ENCODE data around the gene ST7. TPM values are rescaled to one million over a fixed set of nuclear protein-coding genes. Genes with fewer than 3 reads are reported as not detected.

Gene ST7
- total RNA-seq, 2 donors from 2014 or later: 24.6 to 34.3 TPM

DNA sequence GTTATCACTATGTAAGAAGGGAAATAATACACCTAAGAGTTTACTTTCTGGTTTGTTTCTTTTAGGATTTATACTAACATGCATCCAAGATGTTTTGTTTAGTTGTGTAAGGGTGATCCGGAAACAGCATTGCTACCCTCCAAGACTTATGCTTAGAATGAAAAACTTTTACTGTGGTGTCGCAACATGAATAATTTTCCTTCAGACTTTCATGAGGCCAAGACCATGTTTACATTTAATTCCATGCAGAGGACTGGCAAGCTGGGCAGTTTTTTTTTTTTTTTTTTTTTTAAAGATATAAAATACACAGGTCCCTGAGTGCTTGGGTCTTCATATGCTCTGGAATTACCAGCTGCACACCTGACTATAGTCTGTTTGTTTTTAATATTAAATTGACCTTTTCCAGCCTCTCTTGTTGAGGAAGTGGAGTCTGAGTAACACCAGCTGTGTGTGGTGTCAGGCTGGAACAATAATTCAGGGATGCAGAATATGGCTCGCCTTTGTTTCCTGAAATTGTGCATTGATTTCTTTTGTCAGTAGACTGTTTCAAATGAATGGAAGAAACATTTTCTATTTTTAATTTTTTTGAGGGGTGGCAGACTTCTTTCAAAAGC lies 81.7 kb downstream of the ST7 start:
- no peaks in the 10 kb centered on the region for H3K27me3 ChIP-seq
- TF ChIP-seq CTCF (IDR thresholded peaks at IDR 0.05) (no peak), POLR2A (IDR thresholded peaks at IDR 0.05) (no peak)
- H3K4me3 ChIP-seq: no peak overlapping the region
- no peaks in the 10 kb centered on the region for H3K36me3 ChIP-seq (replicated peaks in 1 of 2; ENCODE audit: insufficient read depth in 1 of 2, low read depth in 2 of 2)
- DNase-seq (no peak), ATAC-seq (peak; percentile 15)
- H3K27ac ChIP-seq: no peak overlapping the region
- H3K9me3 ChIP-seq: peaks cover 0 to 4% (median 0%) of the 10 kb centered on the region in 3 donors
- H3K4me1 ChIP-seq: peaks cover 24% of the 10 kb centered on the region
- intact Hi-C loops (cut with DNase I): no loop called here
- 37% methylated on average over 3 of the region's 3 CpGs for WGBS, 2 donors

- DNase-seq (no peak), ATAC-seq (no peak)
- 89 to 94% methylated on average over 1 of the region's 1 CpG for WGBS, 2 donors
- Histone ChIP-seq H3K9me3 (peaks cover 0 to 2% (median 0%) of the 10 kb centered on the region in 3 donors), H3K36me3 (replicated peaks in 1 of 2; ENCODE audit: insufficient read depth in 1 of 2, low read depth in 2 of 2) (no peaks in the 10 kb centered on the region), H3K4me3 (no peak overlapping the region), H3K4me1 (peaks cover 24% of the 10 kb centered on the region), H3K27ac (no peak overlapping the region), H3K27me3 (no peaks in the 10 kb centered on the region)
- intact Hi-C loops (cut with DNase I): no loop called here
- TF ChIP-seq CTCF (IDR thresholded peaks at IDR 0.05) (no peak), POLR2A (IDR thresholded peaks at IDR 0.05) (no peak)
Measured at GRCh38 chr7:117035465-117035862, 82.2 kb downstream of the ST7 start.

GRCh38 chr7:117036053-117036669 lies 82.9 kb downstream of the ST7 start:
- Histone ChIP-seq H3K9me3 (no peaks in the 10 kb centered on the region), H3K4me3 (no peak overlapping the region), H3K27ac (no peak overlapping the region), H3K27me3 (no peaks in the 10 kb centered on the region), H3K36me3 (replicated peaks in 1 of 2; ENCODE audit: insufficient read depth in 1 of 2, low read depth in 2 of 2) (no peaks in the 10 kb centered on the region), H3K4me1 (peaks cover 24% of the 10 kb centered on the region)
- intact Hi-C loops (cut with DNase I): no loop called here
- no peak for TF ChIP-seq POLR2A (IDR thresholded peaks at IDR 0.05)
- TF ChIP-seq CTCF (IDR thresholded peaks at IDR 0.05): no peak
- no peak for DNase-seq
- ATAC-seq: no peak
- 21 to 36% methylated on average over 4 of the region's 4 CpGs for WGBS, 2 donors

DNA sequence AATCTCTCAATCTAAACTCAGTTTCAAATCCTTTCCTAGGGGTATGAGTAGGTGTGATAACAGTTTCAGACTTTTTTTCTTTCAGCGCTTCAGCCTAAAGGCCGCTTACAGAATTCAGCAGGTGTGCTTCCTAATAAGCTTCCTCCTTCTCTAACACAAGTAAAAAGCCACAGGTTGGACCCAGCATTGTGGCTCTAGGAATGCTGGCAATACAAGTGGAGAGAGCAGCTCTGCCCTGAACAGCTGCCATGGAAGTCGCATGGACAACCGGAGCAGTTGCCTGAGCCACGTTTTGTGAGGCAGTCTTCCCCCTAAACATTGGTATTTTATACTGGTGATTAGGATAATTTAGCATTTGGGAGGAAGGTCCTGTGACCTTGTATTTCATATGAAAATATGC lies 83.5 kb downstream of the ST7 start:
- Histone ChIP-seq H3K9me3 (no peaks in the 10 kb centered on the region), H3K4me1 (peaks cover 24% of the 10 kb centered on the region), H3K27ac (no peak overlapping the region), H3K27me3 (no peaks in the 10 kb centered on the region), H3K4me3 (no peak overlapping the region), H3K36me3 (replicated peaks in 1 of 2; ENCODE audit: insufficient read depth in 1 of 2, low read depth in 2 of 2) (no peaks in the 10 kb centered on the region)
- ATAC-seq (no peak), DNase-seq (no peak)
- 85 to 89% methylated on average over 5 of the region's 5 CpGs for WGBS, 2 donors
- TF ChIP-seq POLR2A (IDR thresholded peaks at IDR 0.05) (no peak), CTCF (IDR thresholded peaks at IDR 0.05) (no peak)
- intact Hi-C loops (cut with DNase I): no loop called here

DNA sequence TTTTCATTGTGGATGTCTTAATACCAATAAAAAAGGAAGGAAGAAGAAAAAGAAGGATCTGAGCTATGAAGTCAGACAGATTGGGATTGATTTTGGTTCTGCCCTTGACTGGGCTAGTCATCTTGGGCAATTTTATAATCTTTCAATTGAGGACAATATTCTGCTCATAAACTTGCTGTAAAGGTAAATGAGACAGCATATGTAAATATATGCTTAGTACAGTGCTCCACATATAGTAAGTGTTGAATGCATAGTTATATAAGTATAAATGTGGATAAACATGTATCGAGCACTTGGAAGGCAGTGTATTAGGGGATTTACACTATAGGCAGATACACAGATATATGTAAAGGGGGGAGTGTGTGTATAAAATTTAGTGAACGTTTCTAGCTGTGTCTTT lies 85.1 kb downstream of the ST7 start:
- 71 to 84% methylated on average over 2 of the region's 2 CpGs for whole genome bisulfite sequencing, 2 donors
- intact Hi-C loops (cut with DNase I): no loop called here
- H3K27ac ChIP-seq: no peak overlapping the region

More for the DNA sequence above, 85.1 kb downstream of the ST7 start:
- Histone ChIP-seq H3K36me3 (replicated peaks in 1 of 2; ENCODE audit: insufficient read depth in 1 of 2, low read depth in 2 of 2) (no peaks in the 10 kb centered on the region), H3K4me3 (no peak overlapping the region), H3K27me3 (no peaks in the 10 kb centered on the region), H3K9me3 (no peaks in the 10 kb centered on the region), H3K4me1 (peaks cover 29% of the 10 kb centered on the region)
- ATAC-seq (no peak), DNase-seq (no peak)
- TF ChIP-seq POLR2A (IDR thresholded peaks at IDR 0.05): no peak
- no peak for TF ChIP-seq CTCF (IDR thresholded peaks at IDR 0.05)
